Measurements from ENCODE around the gene KCNS3. TPM values are rescaled to one million over a fixed set of nuclear protein-coding genes. Genes with fewer than 3 reads are reported as not detected.

The KCNS3 gene
- total RNA-seq, 1 donor from 2014 or later: 5.5 TPM

DNA sequence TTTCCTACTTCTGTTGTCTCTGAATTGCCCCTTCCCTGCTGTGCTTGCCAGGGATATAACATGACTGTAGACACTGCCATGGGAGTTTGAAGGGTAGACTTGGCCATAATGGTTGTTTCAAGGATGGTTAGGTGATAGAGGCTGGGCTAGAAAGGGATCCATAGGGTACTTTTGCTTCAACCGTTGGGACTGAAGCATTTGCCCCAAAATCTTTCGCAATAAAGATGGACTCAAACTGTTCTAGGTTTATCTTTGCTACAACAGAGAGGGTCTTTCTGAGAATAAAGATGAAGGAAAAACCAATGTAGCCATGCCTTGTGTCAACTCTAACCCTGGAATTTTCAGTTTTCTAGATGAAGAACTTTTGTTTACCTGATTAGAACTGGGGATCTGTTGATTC, 35.0 kb upstream of the KCNS3 start:
- H3K4me1 Mint-ChIP-seq (ENCODE audit: low read depth, unreplicated experiment): peaks cover 7% of the 10 kb centered on the region
- no peaks in the 10 kb centered on the region for H3K27me3 Mint-ChIP-seq (ENCODE audit: unreplicated experiment)
- H3K4me3 Mint-ChIP-seq (ENCODE audit: unreplicated experiment): no peak overlapping the region
- H3K36me3 Mint-ChIP-seq (ENCODE audit: unreplicated experiment): no peaks in the 10 kb centered on the region
- no peak for DNase-seq
- H3K9me3 Mint-ChIP-seq (ENCODE audit: unreplicated experiment): no peaks in the 10 kb centered on the region
- H3K27ac Mint-ChIP-seq (ENCODE audit: unreplicated experiment): no peak overlapping the region
- TF ChIP-seq, protein P1, sequence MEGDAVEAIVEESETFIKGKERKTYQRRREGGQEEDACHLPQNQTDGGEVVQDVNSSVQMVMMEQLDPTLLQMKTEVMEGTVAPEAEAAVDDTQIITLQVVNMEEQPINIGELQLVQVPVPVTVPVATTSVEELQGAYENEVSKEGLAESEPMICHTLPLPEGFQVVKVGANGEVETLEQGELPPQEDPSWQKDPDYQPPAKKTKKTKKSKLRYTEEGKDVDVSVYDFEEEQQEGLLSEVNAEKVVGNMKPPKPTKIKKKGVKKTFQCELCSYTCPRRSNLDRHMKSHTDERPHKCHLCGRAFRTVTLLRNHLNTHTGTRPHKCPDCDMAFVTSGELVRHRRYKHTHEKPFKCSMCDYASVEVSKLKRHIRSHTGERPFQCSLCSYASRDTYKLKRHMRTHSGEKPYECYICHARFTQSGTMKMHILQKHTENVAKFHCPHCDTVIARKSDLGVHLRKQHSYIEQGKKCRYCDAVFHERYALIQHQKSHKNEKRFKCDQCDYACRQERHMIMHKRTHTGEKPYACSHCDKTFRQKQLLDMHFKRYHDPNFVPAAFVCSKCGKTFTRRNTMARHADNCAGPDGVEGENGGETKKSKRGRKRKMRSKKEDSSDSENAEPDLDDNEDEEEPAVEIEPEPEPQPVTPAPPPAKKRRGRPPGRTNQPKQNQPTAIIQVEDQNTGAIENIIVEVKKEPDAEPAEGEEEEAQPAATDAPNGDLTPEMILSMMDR (IDR thresholded peaks at IDR 0.05; ENCODE audit: partially characterized antibody, unreplicated experiment): no peak

DNA sequence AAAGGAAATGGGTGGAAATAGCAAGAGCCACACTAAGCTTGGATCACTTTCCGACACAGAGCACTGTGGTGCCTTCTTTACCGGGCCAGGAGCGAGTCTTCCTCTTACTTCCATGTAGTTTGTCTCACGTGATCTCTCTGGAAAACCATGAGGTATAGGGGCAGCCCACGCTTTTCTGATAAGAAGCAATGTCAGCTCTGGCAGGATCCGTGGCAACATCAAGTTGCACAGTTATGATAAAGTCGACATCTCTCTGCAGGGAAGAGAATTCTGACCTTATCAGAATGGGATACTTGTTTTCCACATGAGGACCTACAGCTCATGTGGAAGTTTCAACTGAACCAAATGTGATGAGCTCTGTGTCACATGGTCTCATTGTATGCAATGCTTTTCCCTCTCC, 32.7 kb upstream of the KCNS3 start:
- DNase-seq: no peak
- H3K4me3 Mint-ChIP-seq (ENCODE audit: unreplicated experiment): no peak overlapping the region
- TF ChIP-seq, protein P1 (IDR thresholded peaks at IDR 0.05; ENCODE audit: partially characterized antibody, unreplicated experiment): no peak
- H3K9me3 Mint-ChIP-seq (ENCODE audit: unreplicated experiment): peaks cover 7% of the 10 kb centered on the region
- H3K4me1 Mint-ChIP-seq (ENCODE audit: low read depth, unreplicated experiment): peaks cover 22% of the 10 kb centered on the region
- H3K36me3 Mint-ChIP-seq (ENCODE audit: unreplicated experiment): no peaks in the 10 kb centered on the region
- H3K27ac Mint-ChIP-seq (ENCODE audit: unreplicated experiment): no peak overlapping the region
- peaks cover 2% of the 10 kb centered on the region for H3K27me3 Mint-ChIP-seq (ENCODE audit: unreplicated experiment)

DNA sequence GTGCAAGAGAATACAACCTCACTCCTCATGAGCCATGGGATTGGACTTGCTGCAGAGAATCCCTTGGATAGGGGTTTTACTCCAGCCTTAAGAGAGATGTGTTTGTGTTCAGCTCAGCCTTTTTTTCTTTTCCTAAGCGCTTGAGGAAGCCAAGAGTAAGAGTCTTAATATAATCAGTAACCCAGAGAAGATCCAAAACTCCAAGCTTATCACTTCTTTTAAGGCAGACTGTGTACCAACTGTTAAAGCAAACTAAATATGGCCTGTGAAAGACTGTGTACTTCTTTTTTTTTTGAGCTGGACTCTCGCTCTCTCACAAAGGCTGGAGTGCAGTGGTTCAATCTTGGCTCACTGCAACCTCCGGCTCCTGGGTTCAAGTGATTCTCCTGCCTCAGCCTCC, 31.8 kb upstream of the KCNS3 start:
- DNase-seq: no peak
- Mint-ChIP-seq H3K9me3 (ENCODE audit: unreplicated experiment) (peaks cover 7% of the 10 kb centered on the region), H3K36me3 (ENCODE audit: unreplicated experiment) (no peaks in the 10 kb centered on the region), H3K4me1 (ENCODE audit: low read depth, unreplicated experiment) (peaks cover 25% of the 10 kb centered on the region), H3K27ac (ENCODE audit: unreplicated experiment) (no peak overlapping the region), H3K4me3 (ENCODE audit: unreplicated experiment) (no peak overlapping the region), H3K27me3 (ENCODE audit: unreplicated experiment) (peaks cover 2% of the 10 kb centered on the region)
- TF ChIP-seq, protein P1 (IDR thresholded peaks at IDR 0.05; ENCODE audit: partially characterized antibody, unreplicated experiment): no peak

DNA sequence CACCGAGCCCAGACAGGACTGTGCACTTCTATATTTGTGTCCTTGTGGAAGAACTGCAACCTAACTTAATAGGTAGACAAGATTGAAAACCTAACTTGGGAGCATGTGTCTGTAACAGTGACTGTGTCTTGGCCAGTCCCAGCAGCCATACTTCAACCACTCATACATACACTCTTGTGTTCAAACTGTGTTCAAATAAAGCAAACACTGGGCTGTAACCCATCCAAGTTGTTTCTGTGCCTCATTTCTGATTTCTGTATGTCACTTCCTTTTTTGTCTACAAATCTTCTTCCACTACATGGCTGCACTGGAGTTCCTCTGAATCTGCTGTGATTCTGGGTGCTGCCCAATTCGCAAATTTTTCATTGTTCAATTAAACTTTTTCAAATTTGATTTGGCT, 31.2 kb upstream of the KCNS3 start:
- TF ChIP-seq, protein P1 (IDR thresholded peaks at IDR 0.05; ENCODE audit: partially characterized antibody, unreplicated experiment): no peak
- no peak for DNase-seq
- H3K9me3 Mint-ChIP-seq (ENCODE audit: unreplicated experiment): peaks cover 7% of the 10 kb centered on the region
- no peaks in the 10 kb centered on the region for H3K36me3 Mint-ChIP-seq (ENCODE audit: unreplicated experiment)
- H3K4me3 Mint-ChIP-seq (ENCODE audit: unreplicated experiment): no peak overlapping the region
- H3K27ac Mint-ChIP-seq (ENCODE audit: unreplicated experiment): no peak overlapping the region
- peaks cover 25% of the 10 kb centered on the region for H3K4me1 Mint-ChIP-seq (ENCODE audit: low read depth, unreplicated experiment)
- H3K27me3 Mint-ChIP-seq (ENCODE audit: unreplicated experiment): peaks cover 2% of the 10 kb centered on the region

DNA sequence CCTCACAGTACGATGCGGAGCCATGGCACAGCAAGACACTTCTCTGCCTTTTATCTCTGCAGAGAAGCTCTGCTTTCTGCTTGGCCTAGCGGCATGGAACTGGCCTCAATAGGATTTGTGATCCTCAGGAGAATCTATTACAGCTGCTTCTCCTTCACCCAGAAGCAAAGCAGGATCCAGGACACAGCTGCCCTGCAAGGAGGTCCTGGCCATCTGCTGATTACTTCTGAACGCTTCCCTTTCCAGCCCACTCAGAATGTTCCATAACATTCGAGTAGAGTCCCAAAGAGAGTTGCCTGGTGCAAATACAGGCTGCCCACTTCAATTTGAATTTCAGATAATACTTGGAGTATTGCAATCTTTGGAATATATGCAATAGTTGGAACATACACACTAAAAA, 29.2 kb upstream of the KCNS3 start:
- TF ChIP-seq, protein P1 (IDR thresholded peaks at IDR 0.05; ENCODE audit: partially characterized antibody, unreplicated experiment): no peak
- H3K4me3 Mint-ChIP-seq (ENCODE audit: unreplicated experiment): peak overlapping the region; percentile 30
- H3K4me1 Mint-ChIP-seq (ENCODE audit: low read depth, unreplicated experiment): peaks cover 25% of the 10 kb centered on the region
- H3K27me3 Mint-ChIP-seq (ENCODE audit: unreplicated experiment): peaks cover 2% of the 10 kb centered on the region
- peak; percentile 39 for DNase-seq
- H3K9me3 Mint-ChIP-seq (ENCODE audit: unreplicated experiment): peaks cover 7% of the 10 kb centered on the region
- no peaks in the 10 kb centered on the region for H3K36me3 Mint-ChIP-seq (ENCODE audit: unreplicated experiment)
- H3K27ac Mint-ChIP-seq (ENCODE audit: unreplicated experiment): peak overlapping the region; percentile 93
